ENCODE measurements around the gene ZNF81. TPM values are rescaled to one million over a fixed set of nuclear protein-coding genes. Genes with fewer than 3 reads are reported as not detected.

The ZNF81 gene
- total RNA-seq, 2 donors from 2014 or later, result 4.5 to 6.2 TPM

- DNase-seq (ENCODE audit: low spot score), result no peak
- H3K36me3 ChIP-seq, result no peaks in the 10 kb centered on the region
- no peaks in the 10 kb centered on the region for H3K4me1 ChIP-seq (replicated peaks)
- H3K27ac ChIP-seq, result no peak overlapping the region
- 83% methylated on average over 9 of the region's 9 CpGs for WGBS
- no peaks in the 10 kb centered on the region for H3K9me3 ChIP-seq
- H3K4me3 ChIP-seq, result no peak overlapping the region
- intact Hi-C loops (cut with DNase I), result no loop called here
- no peaks in the 10 kb centered on the region for H3K27me3 ChIP-seq (replicated peaks; ENCODE audit: insufficient read depth)
- TF ChIP-seq POLR2AphosphoS5 (IDR thresholded peaks at IDR 0.05) (no peak), POLR2A (IDR thresholded peaks at IDR 0.05) (no peak), CTCF (IDR thresholded peaks at IDR 0.05) (no peak)
These were observed 27.6 kb upstream of the ZNF81 start for GRCh38 chrX:47808904-47809788.

GRCh38 chrX:47814851-47815250 lies 21.9 kb upstream of the ZNF81 start:
- intact Hi-C loops (cut with DNase I), result no loop called here
- TF ChIP-seq POLR2A (IDR thresholded peaks at IDR 0.05), result no peak
- H3K36me3 ChIP-seq, result no peaks in the 10 kb centered on the region
- no peaks in the 10 kb centered on the region for H3K9me3 ChIP-seq
- no peak overlapping the region for H3K27ac ChIP-seq
- no peaks in the 10 kb centered on the region for H3K4me1 ChIP-seq (replicated peaks)
- H3K27me3 ChIP-seq (replicated peaks; ENCODE audit: insufficient read depth), result no peaks in the 10 kb centered on the region
- H3K4me3 ChIP-seq, result no peak overlapping the region
- WGBS, result 79% methylated on average over 1 of the region's 1 CpG
- no peak for DNase-seq (ENCODE audit: low spot score)

- TF ChIP-seq POLR2A (IDR thresholded peaks at IDR 0.05) (no peak), POLR2AphosphoS5 (IDR thresholded peaks at IDR 0.05) (no peak), CTCF (IDR thresholded peaks at IDR 0.05) (no peak)
- H3K27ac ChIP-seq, result no peak overlapping the region
- H3K27me3 ChIP-seq (replicated peaks; ENCODE audit: insufficient read depth), result no peaks in the 10 kb centered on the region
- WGBS, result 39% methylated on average over 4 of the region's 4 CpGs
- no peak overlapping the region for H3K4me3 ChIP-seq
- H3K9me3 ChIP-seq, result no peaks in the 10 kb centered on the region
- intact Hi-C loops (cut with DNase I), result no loop called here
- H3K36me3 ChIP-seq, result no peaks in the 10 kb centered on the region
- DNase-seq (ENCODE audit: low spot score), result no peak
- no peaks in the 10 kb centered on the region for H3K4me1 ChIP-seq (replicated peaks)
These were observed 20.5 kb upstream of the ZNF81 start for GRCh38 chrX:47815901-47816845.

- H3K36me3 ChIP-seq, result no peaks in the 10 kb centered on the region
- H3K9me3 ChIP-seq, result no peaks in the 10 kb centered on the region
- DNase-seq (ENCODE audit: low spot score), result no peak
- no peaks in the 10 kb centered on the region for H3K27me3 ChIP-seq (replicated peaks; ENCODE audit: insufficient read depth)
- 29% methylated on average over 1 of the region's 1 CpG for WGBS
- H3K4me3 ChIP-seq, result no peak overlapping the region
- no peak for TF ChIP-seq POLR2A (IDR thresholded peaks at IDR 0.05)
- no peak for TF ChIP-seq CTCF (IDR thresholded peaks at IDR 0.05)
- no peak for TF ChIP-seq POLR2AphosphoS5 (IDR thresholded peaks at IDR 0.05)
- H3K4me1 ChIP-seq (replicated peaks), result no peaks in the 10 kb centered on the region
- H3K27ac ChIP-seq, result no peak overlapping the region
- intact Hi-C loops (cut with DNase I), result no loop called here
These were observed 19.3 kb upstream of the ZNF81 start for GRCh38 chrX:47817421-47817820.

- no peak for DNase-seq (ENCODE audit: low spot score)
- no peaks in the 10 kb centered on the region for H3K9me3 ChIP-seq
These were observed 18.8 kb upstream of the ZNF81 start for GRCh38 chrX:47817897-47818296.

More at GRCh38 chrX:47817897-47818296, 18.8 kb upstream of the ZNF81 start:
- H3K27ac ChIP-seq, result no peak overlapping the region
- H3K27me3 ChIP-seq (replicated peaks; ENCODE audit: insufficient read depth), result no peaks in the 10 kb centered on the region
- 92% methylated on average over 1 of the region's 1 CpG for WGBS
- no peak for TF ChIP-seq POLR2A (IDR thresholded peaks at IDR 0.05)
- no peak for TF ChIP-seq CTCF (IDR thresholded peaks at IDR 0.05)
- no peak for TF ChIP-seq POLR2AphosphoS5 (IDR thresholded peaks at IDR 0.05)
- no peaks in the 10 kb centered on the region for H3K4me1 ChIP-seq (replicated peaks)
- no peak overlapping the region for H3K4me3 ChIP-seq
- no peaks in the 10 kb centered on the region for H3K36me3 ChIP-seq
- intact Hi-C loops (cut with DNase I), result no loop called here

All from prostate gland (tissue), 2 donors.